ENCODE results near the gene NRARP. TPM values are rescaled to one million over a fixed set of nuclear protein-coding genes. Genes with fewer than 3 reads are reported as not detected.

NRARP gene
- polyA plus RNA-seq, 1 experiment, result 0.22 TPM

GRCh38 chr9:137305798-137306065, 3.7 kb upstream of the NRARP start:
- ChIA-PET POLR2A (no interaction called here), CTCF (no interaction called here)
- no peak for DNase-seq (ENCODE audit: low read depth, low spot score)
- Histone ChIP-seq H3K9me3 (ENCODE audit: control insufficient read depth, insufficient read depth, low read length) (no peaks in the 10 kb centered on the region; the same call in 1 of the 2 replicates), H3K4me3 (ENCODE audit: low read depth, low read length) (no peak overlapping the region), H3K27ac (ENCODE audit: low read depth, low read length) (no peak overlapping the region), H3K27me3 (ENCODE audit: control insufficient read depth, insufficient read depth, low read length) (peaks cover 4% of the 10 kb centered on the region)
- no peak for TF ChIP-seq CTCF (IDR thresholded peaks at IDR 0.05; ENCODE audit: low read depth, low read length)

GRCh38 chr9:137305060-137305797, 3.2 kb upstream of the NRARP start:
- no peak for DNase-seq (ENCODE audit: low read depth, low spot score)
- no peak overlapping the region for H3K27ac ChIP-seq (ENCODE audit: low read depth, low read length)
- ChIA-PET POLR2A (no interaction called here), CTCF (no interaction called here)
- TF ChIP-seq CTCF (IDR thresholded peaks at IDR 0.05; ENCODE audit: low read depth, low read length), result peak; percentile 9; the same call in 1 of the 2 replicates
- H3K27me3 ChIP-seq (ENCODE audit: control insufficient read depth, insufficient read depth, low read length), result peaks cover 4% of the 10 kb centered on the region
- H3K4me3 ChIP-seq (ENCODE audit: low read depth, low read length), result no peak overlapping the region
- no peaks in the 10 kb centered on the region; the same call in 1 of the 2 replicates for H3K9me3 ChIP-seq (ENCODE audit: control insufficient read depth, insufficient read depth, low read length)

- POLR2A ChIA-PET, result no interaction called here
- CTCF ChIA-PET, result no interaction called here
- DNase-seq (ENCODE audit: low read depth, low spot score), result no peak
- Histone ChIP-seq H3K27ac (ENCODE audit: low read depth, low read length) (no peak overlapping the region), H3K4me3 (ENCODE audit: low read depth, low read length) (no peak overlapping the region), H3K9me3 (ENCODE audit: control insufficient read depth, insufficient read depth, low read length) (no peaks in the 10 kb centered on the region; the same call in 1 of the 2 replicates), H3K27me3 (ENCODE audit: control insufficient read depth, insufficient read depth, low read length) (peaks cover 10% of the 10 kb centered on the region)
- TF ChIP-seq CTCF (IDR thresholded peaks at IDR 0.05; ENCODE audit: low read depth, low read length), result peak; percentile 24; the same call in 1 of the 2 replicates
Measured at GRCh38 chr9:137304383-137305059, 2.5 kb upstream of the NRARP start.

DNA sequence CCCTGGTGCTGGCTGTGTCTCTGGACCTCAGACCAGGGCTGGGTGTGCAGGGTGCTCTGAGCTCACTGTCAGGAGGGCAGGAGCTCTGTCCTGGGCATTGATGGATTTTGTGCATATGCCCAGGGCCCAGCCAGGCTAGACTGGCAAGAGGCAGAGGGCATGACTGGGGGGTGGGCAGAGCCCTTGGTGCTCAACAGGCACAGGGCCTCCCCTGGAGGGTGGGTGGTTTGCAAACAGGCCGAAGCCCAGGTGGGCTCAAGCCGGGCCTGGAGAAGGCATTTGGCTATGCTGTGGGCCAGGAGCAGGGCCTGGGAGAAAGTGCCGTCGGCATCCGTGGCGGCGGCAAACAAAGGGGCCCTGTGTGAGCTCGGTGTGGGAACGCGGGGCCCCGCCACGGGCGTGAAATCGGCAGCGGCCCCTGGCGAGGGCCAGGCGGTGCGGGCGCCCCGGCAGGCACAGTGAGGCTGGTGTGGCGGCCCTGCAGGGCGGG, 1.9 kb upstream of the NRARP start:
- ChIA-PET POLR2A (no interaction called here), CTCF (interaction anchor here (1.0 kb wide), 1 partner anchor 140 kb away, joined by 3 read pairs; no protein-coding TSS in a partner anchor)
- no peak overlapping the region for H3K4me3 ChIP-seq (ENCODE audit: low read depth, low read length)
- no peak for TF ChIP-seq CTCF (IDR thresholded peaks at IDR 0.05; ENCODE audit: low read depth, low read length)
- no peaks in the 10 kb centered on the region; the same call in 1 of the 2 replicates for H3K9me3 ChIP-seq (ENCODE audit: control insufficient read depth, insufficient read depth, low read length)
- no peak overlapping the region for H3K27ac ChIP-seq (ENCODE audit: low read depth, low read length)
- DNase-seq (ENCODE audit: low read depth, low spot score), result no peak
- H3K27me3 ChIP-seq (ENCODE audit: control insufficient read depth, insufficient read depth, low read length), result peaks cover 15% of the 10 kb centered on the region

Data from AG04450 (cell line).